Measurements from ENCODE around the gene HSD17B14. TPM values are rescaled to one million over a fixed set of nuclear protein-coding genes. Genes with fewer than 3 reads are reported as not detected.

HSD17B14 gene
- total and polyA plus RNA-seq, 9 donors = 1.9 to 8.3 (median 4.2) TPM

DNA sequence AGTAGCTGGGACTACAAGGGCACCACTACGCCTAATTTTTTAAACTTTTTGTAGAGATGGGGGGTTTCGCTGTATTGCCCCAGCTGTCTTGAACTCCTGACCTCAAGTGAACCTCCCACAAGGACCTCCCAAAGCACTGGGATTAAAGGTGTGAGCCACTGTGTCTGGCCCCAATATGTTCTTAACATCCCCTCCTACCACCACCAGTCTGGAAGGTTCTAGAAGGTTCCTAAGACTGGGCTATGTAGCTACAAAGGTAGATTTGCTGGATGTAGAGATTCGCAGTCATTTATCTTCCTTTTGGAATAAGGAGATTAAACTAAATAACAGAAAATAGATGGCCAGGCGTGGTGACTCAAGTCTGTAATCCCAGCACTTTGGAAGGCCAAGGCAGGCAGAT is 5.3 kb downstream of the HSD17B14 start:
- DNase-seq = no peak
- no peaks in the 10 kb centered on the region for H3K27me3 ChIP-seq (ENCODE audit: control insufficient read depth, insufficient read depth, low read length)
- 100% methylated on average over 1 of the region's 4 CpGs for WGBS (ENCODE audit: insufficient coverage)
- H3K4me1 ChIP-seq (ENCODE audit: control insufficient read depth, insufficient read depth, low read length) = peaks cover 3% of the 10 kb centered on the region
- no peak overlapping the region for H3K27ac ChIP-seq (ENCODE audit: low read length)
- H3K4me3 ChIP-seq (ENCODE audit: low read length) = no peak overlapping the region
- peaks cover 33% of the 10 kb centered on the region for H3K36me3 ChIP-seq (ENCODE audit: control insufficient read depth, insufficient read depth, low read length)
- H3K9me3 ChIP-seq (replicated peaks; ENCODE audit: control insufficient read depth, low read depth, low read length) = no peaks in the 10 kb centered on the region

DNA sequence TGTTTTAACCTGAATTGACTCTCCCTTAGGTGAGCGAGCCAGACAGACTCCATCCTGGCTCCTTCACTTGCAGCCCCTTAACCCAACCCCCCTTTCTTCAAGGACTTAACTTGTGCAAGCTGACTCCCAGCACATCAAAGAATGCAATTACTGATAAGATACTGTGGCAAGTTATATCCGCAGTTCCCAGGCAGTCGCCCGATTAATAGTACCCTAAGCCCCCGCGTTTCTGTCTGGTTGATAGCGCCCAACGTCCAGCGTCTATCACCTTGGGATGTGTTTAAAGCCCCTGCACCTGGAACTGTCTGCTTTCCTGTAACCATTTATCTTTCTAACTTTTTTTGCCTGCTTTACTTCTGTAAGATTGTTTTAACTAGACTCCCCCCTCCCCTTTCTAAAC is 6.2 kb downstream of the HSD17B14 start:
- H3K4me1 ChIP-seq (ENCODE audit: control insufficient read depth, insufficient read depth, low read length) = no peaks in the 10 kb centered on the region
- peaks cover 34% of the 10 kb centered on the region for H3K36me3 ChIP-seq (ENCODE audit: control insufficient read depth, insufficient read depth, low read length)
- DNase-seq = no peak
- no peak overlapping the region for H3K27ac ChIP-seq (ENCODE audit: low read length)
- no peak overlapping the region for H3K4me3 ChIP-seq (ENCODE audit: low read length)
- 58% methylated on average over 9 of the region's 9 CpGs for WGBS (ENCODE audit: insufficient coverage)
- no peaks in the 10 kb centered on the region for H3K27me3 ChIP-seq (ENCODE audit: control insufficient read depth, insufficient read depth, low read length)
- H3K9me3 ChIP-seq (replicated peaks; ENCODE audit: control insufficient read depth, low read depth, low read length) = no peaks in the 10 kb centered on the region

DNA sequence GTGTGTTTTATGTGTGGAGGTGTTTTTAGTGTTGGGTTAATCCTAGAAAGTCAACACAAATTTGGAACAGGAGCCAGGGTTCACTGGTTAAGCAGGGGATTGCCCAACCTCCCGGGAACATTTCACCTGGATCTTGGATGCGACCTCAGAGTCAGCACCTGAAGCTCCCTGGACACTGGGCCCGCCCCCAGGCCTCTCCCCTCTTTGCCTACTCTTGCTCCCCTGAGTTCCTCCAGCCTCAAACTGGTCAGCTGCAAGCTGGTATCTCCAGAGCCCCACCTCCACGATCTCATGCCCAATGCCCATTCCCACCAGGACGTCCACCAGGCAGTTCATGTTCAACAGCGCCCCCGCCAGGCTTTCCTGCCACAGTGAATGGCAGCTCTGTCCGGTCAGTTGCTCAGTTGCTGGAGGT is 9.7 kb downstream of the HSD17B14 start:
- 85% methylated on average over 3 of the region's 8 CpGs for WGBS (ENCODE audit: insufficient coverage)
- Histone ChIP-seq H3K27me3 (ENCODE audit: control insufficient read depth, insufficient read depth, low read length) (no peaks in the 10 kb centered on the region), H3K4me3 (ENCODE audit: low read length) (no peak overlapping the region), H3K27ac (ENCODE audit: low read length) (no peak overlapping the region), H3K9me3 (replicated peaks; ENCODE audit: control insufficient read depth, low read depth, low read length) (no peaks in the 10 kb centered on the region), H3K4me1 (ENCODE audit: control insufficient read depth, insufficient read depth, low read length) (no peaks in the 10 kb centered on the region), H3K36me3 (ENCODE audit: control insufficient read depth, insufficient read depth, low read length) (peaks cover 18% of the 10 kb centered on the region)
- DNase-seq = no peak

DNA sequence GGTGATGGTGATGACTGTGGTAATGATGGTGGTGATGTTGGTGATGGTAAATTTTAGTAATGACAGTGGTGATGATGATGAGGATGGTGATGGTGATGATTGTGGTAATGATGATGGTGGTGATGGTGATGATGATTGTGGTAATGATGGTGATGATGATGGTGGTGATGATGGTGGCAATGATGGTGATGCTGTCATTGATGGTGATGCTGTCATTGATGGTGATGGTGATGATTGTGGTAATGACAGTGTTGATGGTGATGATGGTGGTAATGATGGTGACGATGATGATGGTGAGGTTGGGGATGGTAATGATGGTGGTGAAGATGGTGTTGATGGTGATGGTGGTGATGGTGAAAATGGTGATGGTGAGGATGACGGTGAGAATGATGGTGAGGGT is 13.8 kb downstream of the HSD17B14 start:
- Histone ChIP-seq H3K4me1 (ENCODE audit: control insufficient read depth, insufficient read depth, low read length) (peaks cover 11% of the 10 kb centered on the region), H3K27ac (ENCODE audit: low read length) (no peak overlapping the region), H3K36me3 (ENCODE audit: control insufficient read depth, insufficient read depth, low read length) (peaks cover 6% of the 10 kb centered on the region), H3K4me3 (ENCODE audit: low read length) (no peak overlapping the region), H3K27me3 (ENCODE audit: control insufficient read depth, insufficient read depth, low read length) (no peaks in the 10 kb centered on the region), H3K9me3 (replicated peaks; ENCODE audit: control insufficient read depth, low read depth, low read length) (no peaks in the 10 kb centered on the region)
- DNase-seq = no peak
- 95% methylated on average over 2 of the region's 2 CpGs for WGBS (ENCODE audit: insufficient coverage)

DNA sequence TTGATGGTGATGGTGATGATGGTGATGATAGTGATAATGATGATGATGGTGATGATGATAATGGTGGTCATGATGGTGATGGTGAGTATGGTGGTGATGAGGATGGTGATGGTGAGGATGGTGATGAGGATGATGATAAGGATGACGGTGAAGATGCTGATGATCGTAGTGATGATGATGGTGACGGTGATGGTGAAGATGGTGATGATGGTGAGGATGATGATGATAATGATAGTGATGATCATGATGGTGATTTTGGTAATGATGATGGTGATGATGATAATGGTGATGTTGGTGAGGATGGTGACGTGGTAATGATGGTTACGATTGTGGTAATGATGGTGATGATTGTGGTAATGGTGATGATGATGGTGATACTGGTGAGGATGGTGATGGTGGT is 14.7 kb downstream of the HSD17B14 start:
- H3K27me3 ChIP-seq (ENCODE audit: control insufficient read depth, insufficient read depth, low read length) = no peaks in the 10 kb centered on the region
- no peaks in the 10 kb centered on the region for H3K9me3 ChIP-seq (replicated peaks; ENCODE audit: control insufficient read depth, low read depth, low read length)
- DNase-seq = no peak
- no peak overlapping the region for H3K27ac ChIP-seq (ENCODE audit: low read length)
- H3K36me3 ChIP-seq (ENCODE audit: control insufficient read depth, insufficient read depth, low read length) = peaks cover 5% of the 10 kb centered on the region
- H3K4me3 ChIP-seq (ENCODE audit: low read length) = no peak overlapping the region
- WGBS (ENCODE audit: insufficient coverage) = 88% methylated on average over 5 of the region's 5 CpGs
- peaks cover 11% of the 10 kb centered on the region for H3K4me1 ChIP-seq (ENCODE audit: control insufficient read depth, insufficient read depth, low read length)

DNA sequence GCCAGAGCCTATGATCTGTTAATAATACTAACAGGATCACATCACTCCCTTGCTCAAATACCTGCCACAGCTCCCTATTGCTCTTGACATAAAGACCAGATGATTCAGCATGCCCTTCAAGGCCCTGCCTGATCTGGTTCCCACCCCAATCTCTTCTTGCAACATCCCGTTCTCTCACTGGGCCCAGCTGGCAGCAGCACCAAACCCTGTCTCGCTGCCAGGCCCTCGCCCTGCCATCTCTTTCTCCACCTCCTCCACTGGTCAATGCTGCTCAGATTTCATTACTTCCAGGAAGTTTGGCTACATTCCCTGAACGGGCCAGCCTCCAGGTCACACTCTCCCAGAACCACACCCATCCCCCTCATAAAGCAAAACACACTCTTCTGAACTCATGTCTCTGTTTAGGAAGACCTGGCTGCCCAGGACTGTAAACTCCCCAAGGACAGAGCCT is 16.9 kb downstream of the HSD17B14 start:
- WGBS (ENCODE audit: insufficient coverage) = 37% methylated on average over 4 of the region's 4 CpGs
- DNase-seq = peak; percentile 80
- H3K9me3 ChIP-seq (replicated peaks; ENCODE audit: control insufficient read depth, low read depth, low read length) = no peaks in the 10 kb centered on the region
- no peaks in the 10 kb centered on the region for H3K27me3 ChIP-seq (ENCODE audit: control insufficient read depth, insufficient read depth, low read length)
- peaks cover 16% of the 10 kb centered on the region for H3K4me1 ChIP-seq (ENCODE audit: control insufficient read depth, insufficient read depth, low read length)
- no peak overlapping the region for H3K27ac ChIP-seq (ENCODE audit: low read length)
- no peak overlapping the region for H3K4me3 ChIP-seq (ENCODE audit: low read length)
- no peaks in the 10 kb centered on the region for H3K36me3 ChIP-seq (ENCODE audit: control insufficient read depth, insufficient read depth, low read length)

DNA sequence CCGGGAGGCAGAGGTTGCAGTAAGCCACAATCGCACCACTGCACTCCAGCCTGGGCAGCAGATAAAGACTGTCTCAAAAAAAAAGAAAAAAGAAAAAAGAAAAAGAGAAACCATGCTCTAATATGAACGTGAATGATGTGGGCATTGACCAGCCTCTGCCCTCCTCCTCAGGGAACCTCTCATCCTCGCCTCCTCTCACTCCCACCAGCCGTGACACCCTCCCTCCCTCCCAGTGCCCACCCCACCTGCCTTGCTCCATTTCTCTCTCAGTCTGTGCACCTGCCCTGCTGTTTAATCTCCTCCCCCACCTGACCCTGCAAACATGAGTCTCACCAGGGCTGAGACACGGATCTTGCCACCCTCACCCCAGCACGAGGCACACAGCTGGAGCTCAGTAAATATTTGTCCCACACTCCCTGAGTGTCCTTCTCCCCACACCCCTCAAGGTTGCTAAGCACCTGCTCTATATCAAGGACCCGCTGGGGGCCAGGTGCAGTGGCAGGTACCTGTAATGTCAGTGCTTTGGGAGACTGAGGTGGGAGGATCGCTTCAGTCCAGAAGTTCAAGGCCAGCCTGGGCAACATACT is 18.0 kb downstream of the HSD17B14 start:
- WGBS (ENCODE audit: insufficient coverage) = 83% methylated on average over 5 of the region's 9 CpGs
- H3K9me3 ChIP-seq (replicated peaks; ENCODE audit: control insufficient read depth, low read depth, low read length) = no peaks in the 10 kb centered on the region
- no peak for DNase-seq
- no peak overlapping the region for H3K4me3 ChIP-seq (ENCODE audit: low read length)
- peaks cover 16% of the 10 kb centered on the region for H3K4me1 ChIP-seq (ENCODE audit: control insufficient read depth, insufficient read depth, low read length)
- H3K27me3 ChIP-seq (ENCODE audit: control insufficient read depth, insufficient read depth, low read length) = no peaks in the 10 kb centered on the region
- H3K36me3 ChIP-seq (ENCODE audit: control insufficient read depth, insufficient read depth, low read length) = no peaks in the 10 kb centered on the region
- no peak overlapping the region for H3K27ac ChIP-seq (ENCODE audit: low read length)

DNA sequence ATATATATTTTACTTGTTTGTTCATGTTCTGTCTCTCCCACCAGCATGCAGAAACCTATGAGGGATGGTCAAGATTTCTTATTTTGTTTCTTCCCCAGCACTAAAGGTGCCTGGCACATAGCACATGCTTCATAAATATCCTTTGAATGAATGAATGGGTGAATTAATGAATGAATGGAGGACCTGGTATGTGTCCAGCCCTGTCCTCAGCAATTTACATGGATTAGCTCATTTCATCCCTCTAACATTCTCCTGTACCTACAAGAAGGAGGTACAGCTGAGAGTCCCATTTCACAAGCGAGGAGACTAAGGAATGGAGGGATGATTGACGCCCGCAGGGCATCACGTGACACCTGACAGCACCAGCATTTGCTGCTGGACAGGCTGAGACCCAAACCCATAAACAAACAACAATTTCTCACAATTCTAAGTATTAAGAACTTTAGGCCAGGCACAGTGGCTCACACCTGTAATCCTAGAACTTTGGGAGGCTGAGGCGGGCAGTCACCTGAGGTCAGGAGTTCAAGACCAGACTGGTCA is 18.6 kb downstream of the HSD17B14 start:
- Histone ChIP-seq H3K4me3 (ENCODE audit: low read length) (no peak overlapping the region), H3K36me3 (ENCODE audit: control insufficient read depth, insufficient read depth, low read length) (no peaks in the 10 kb centered on the region), H3K9me3 (replicated peaks; ENCODE audit: control insufficient read depth, low read depth, low read length) (no peaks in the 10 kb centered on the region), H3K4me1 (ENCODE audit: control insufficient read depth, insufficient read depth, low read length) (peaks cover 17% of the 10 kb centered on the region), H3K27me3 (ENCODE audit: control insufficient read depth, insufficient read depth, low read length) (no peaks in the 10 kb centered on the region), H3K27ac (ENCODE audit: low read length) (no peak overlapping the region)
- no peak for DNase-seq
- 100% methylated on average over 1 of the region's 5 CpGs for WGBS (ENCODE audit: insufficient coverage)

DNA sequence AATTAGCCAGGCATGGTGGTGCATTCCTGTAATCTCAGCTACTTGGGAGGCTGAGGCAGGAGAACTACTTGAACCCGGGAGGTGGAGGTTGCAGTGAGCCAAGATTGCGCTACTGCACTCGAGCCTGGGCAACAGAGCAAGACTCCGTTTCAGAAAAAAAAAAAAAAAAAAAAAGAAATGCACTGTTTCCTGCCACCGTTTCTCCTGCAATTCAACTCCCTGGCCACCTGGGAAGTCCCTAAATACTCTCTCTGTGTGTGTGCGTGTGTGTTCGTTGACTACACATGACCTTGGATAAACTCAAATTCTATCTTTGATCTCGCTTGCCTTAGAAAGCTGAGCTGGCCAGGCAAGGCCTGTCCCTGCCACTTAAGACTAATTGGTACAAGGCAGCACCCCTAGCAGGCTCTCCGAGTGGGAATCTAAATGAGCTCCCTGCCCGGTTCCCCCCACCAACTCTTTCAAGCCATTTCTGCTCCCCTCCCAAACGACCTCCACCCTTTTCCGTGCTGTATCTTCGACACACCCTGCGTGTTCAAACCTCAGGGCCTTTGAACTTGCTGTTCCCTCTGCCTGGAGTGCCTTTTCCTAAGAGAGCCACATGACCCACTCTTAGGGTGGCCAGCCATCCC is 20.3 kb downstream of the HSD17B14 start:
- H3K4me1 ChIP-seq (ENCODE audit: control insufficient read depth, insufficient read depth, low read length) = peaks cover 28% of the 10 kb centered on the region
- H3K36me3 ChIP-seq (ENCODE audit: control insufficient read depth, insufficient read depth, low read length) = no peaks in the 10 kb centered on the region
- WGBS (ENCODE audit: insufficient coverage) = 49% methylated on average over 8 of the region's 14 CpGs
- peak overlapping the region; percentile 35 for H3K27ac ChIP-seq (ENCODE audit: low read length)
- H3K27me3 ChIP-seq (ENCODE audit: control insufficient read depth, insufficient read depth, low read length) = no peaks in the 10 kb centered on the region
- no peak overlapping the region for H3K4me3 ChIP-seq (ENCODE audit: low read length)
- no peaks in the 10 kb centered on the region for H3K9me3 ChIP-seq (replicated peaks; ENCODE audit: control insufficient read depth, low read depth, low read length)
- no peak for DNase-seq

DNA sequence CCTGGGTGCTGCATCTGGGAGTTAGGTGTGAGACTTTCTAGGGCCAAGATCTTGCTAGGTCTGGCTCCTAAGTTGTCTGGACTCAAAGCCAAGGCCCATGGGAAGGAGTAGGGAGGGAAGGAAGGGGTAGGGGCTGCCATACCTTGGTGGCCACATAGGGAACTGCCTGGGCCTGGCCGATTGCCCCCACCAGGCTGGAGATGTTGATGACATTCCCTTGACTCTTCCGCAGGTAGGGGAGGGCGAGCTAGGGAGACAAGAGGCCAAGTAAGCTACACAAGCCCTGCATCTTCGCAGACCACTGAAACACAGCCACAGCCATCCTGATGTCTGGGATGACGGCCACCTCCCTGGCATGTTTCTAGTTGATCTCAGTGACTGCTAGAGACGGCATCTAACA is 21.4 kb downstream of the HSD17B14 start:
- Histone ChIP-seq H3K4me1 (ENCODE audit: control insufficient read depth, insufficient read depth, low read length) (peaks cover 36% of the 10 kb centered on the region), H3K4me3 (ENCODE audit: low read length) (no peak overlapping the region), H3K27ac (ENCODE audit: low read length) (no peak overlapping the region), H3K9me3 (replicated peaks; ENCODE audit: control insufficient read depth, low read depth, low read length) (no peaks in the 10 kb centered on the region), H3K36me3 (ENCODE audit: control insufficient read depth, insufficient read depth, low read length) (no peaks in the 10 kb centered on the region), H3K27me3 (ENCODE audit: control insufficient read depth, insufficient read depth, low read length) (no peaks in the 10 kb centered on the region)
- 93% methylated on average over 4 of the region's 6 CpGs for WGBS (ENCODE audit: insufficient coverage)
- no peak for DNase-seq

All from muscle of leg (tissue), 11 donors.